ENCODE results near the gene NFILZ.

The NFILZ gene

GRCh38 chr19:8662263-8662662 lies 31.8 kb downstream of the NFILZ start:
- no peak overlapping the region for H3K4me3 ChIP-seq (ENCODE audit: low read depth, low read length)
- TF ChIP-seq, protein P1, sequence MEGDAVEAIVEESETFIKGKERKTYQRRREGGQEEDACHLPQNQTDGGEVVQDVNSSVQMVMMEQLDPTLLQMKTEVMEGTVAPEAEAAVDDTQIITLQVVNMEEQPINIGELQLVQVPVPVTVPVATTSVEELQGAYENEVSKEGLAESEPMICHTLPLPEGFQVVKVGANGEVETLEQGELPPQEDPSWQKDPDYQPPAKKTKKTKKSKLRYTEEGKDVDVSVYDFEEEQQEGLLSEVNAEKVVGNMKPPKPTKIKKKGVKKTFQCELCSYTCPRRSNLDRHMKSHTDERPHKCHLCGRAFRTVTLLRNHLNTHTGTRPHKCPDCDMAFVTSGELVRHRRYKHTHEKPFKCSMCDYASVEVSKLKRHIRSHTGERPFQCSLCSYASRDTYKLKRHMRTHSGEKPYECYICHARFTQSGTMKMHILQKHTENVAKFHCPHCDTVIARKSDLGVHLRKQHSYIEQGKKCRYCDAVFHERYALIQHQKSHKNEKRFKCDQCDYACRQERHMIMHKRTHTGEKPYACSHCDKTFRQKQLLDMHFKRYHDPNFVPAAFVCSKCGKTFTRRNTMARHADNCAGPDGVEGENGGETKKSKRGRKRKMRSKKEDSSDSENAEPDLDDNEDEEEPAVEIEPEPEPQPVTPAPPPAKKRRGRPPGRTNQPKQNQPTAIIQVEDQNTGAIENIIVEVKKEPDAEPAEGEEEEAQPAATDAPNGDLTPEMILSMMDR (IDR thresholded peaks at IDR 0.05; ENCODE audit: insufficient read depth, low read length, missing control alignments): no peak
- POLR2A ChIA-PET: no interaction called here
- DNase-seq (ENCODE audit: low read depth, low spot score): no peak
- CTCF ChIA-PET: no interaction called here

DNA sequence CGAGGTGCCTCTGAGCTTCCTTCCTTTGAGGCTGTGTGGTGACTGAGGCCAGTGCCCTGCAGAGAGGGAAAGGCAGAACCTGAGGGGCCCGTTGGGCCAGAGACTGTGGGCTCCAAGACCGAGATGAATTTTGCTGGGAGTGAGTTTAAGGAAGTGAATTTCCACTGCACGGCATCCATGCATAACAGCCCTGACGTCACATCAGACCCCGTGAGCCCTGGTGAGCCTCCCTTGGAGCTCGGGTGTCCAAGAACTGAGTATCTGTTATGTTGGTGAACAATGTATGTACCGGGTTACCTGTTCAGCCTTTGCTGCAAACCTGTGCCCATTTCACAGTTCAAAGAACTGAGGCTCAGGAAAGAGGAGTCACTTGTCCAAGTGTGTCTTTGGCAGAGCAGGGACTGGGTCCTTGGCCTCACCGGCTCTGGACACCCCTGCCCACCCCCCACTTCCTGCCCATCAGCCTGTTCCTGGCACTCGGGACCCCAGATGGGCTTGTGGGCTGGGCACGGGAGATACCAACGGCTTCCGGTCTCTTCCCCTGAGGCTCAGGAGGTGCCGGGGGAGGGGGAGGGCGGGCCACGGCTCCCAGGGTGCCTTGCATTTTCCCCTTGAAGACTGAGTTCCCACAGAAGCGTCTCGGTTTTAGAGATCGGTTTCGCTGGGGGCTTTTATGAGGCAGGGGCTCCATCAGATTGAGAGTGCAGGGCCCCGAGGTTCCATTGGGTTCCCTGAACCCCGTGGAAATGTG lies 33.7 kb downstream of the NFILZ start:
- DNase-seq (ENCODE audit: low read depth, low spot score): no peak
- CTCF ChIA-PET: interaction anchor here (1.7 kb wide), 2 partner anchors 10 kb away, joined by 6 to 9 read pairs; no protein-coding TSS in a partner anchor
- POLR2A ChIA-PET: no interaction called here
- TF ChIP-seq, protein P1 (IDR thresholded peaks at IDR 0.05; ENCODE audit: insufficient read depth, low read length, missing control alignments): no peak
- no peak overlapping the region for H3K4me3 ChIP-seq (ENCODE audit: low read depth, low read length)

DNA sequence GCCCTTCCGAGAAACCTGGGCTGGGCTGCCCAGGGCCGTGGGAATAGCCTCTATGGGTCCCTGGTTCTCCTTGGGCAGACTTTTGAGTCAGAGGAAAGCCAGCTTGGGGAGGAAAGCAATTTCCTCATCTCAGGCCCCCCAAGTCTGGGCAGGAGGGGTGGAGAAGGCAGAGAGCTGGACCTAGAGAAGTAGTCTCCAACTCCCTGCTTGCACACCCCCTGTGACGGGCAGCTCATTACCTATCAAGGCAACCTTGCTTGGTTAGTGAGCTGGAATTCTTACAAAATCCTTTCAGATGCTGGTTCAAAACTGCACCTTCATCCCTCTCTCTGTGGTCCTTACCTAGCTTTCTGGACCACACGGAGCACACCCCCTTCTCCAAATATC lies 34.2 kb downstream of the NFILZ start:
- ChIA-PET CTCF (interaction anchor here (1.7 kb wide), 1 partner anchor 10 kb away, joined by 9 read pairs; no protein-coding TSS in a partner anchor), POLR2A (no interaction called here)
- no peak for DNase-seq (ENCODE audit: low read depth, low spot score)
- TF ChIP-seq, protein P1 (IDR thresholded peaks at IDR 0.05; ENCODE audit: insufficient read depth, low read length, missing control alignments): no peak
- H3K4me3 ChIP-seq (ENCODE audit: low read depth, low read length): no peak overlapping the region

GRCh38 chr19:8665468-8666213 lies 35.2 kb downstream of the NFILZ start:
- DNase-seq (ENCODE audit: low read depth, low spot score): no peak
- H3K4me3 ChIP-seq (ENCODE audit: low read depth, low read length): no peak overlapping the region
- CTCF ChIA-PET: interaction anchor here (1.7 kb wide), 1 partner anchor 11 kb away, joined by 9 read pairs; no protein-coding TSS in a partner anchor
- POLR2A ChIA-PET: no interaction called here
- TF ChIP-seq, protein P1 (IDR thresholded peaks at IDR 0.05; ENCODE audit: insufficient read depth, low read length, missing control alignments): no peak

GRCh38 chr19:8666814-8667405 lies 36.5 kb downstream of the NFILZ start:
- ChIA-PET POLR2A (no interaction called here), CTCF (no interaction called here)
- no peak overlapping the region for H3K4me3 ChIP-seq (ENCODE audit: low read depth, low read length)
- TF ChIP-seq, protein P1 (IDR thresholded peaks at IDR 0.05; ENCODE audit: insufficient read depth, low read length, missing control alignments): no peak
- DNase-seq (ENCODE audit: low read depth, low spot score): no peak

All from AG04449 (cell line).